ENCODE results near the gene RPTOR. TPM values are rescaled to one million over a fixed set of nuclear protein-coding genes. Genes with fewer than 3 reads are reported as not detected.

RPTOR gene
- total and polyA plus RNA-seq, 10 of the 15 experiments (the other 5 are each of a cell fraction or from before 2014, with no cell fraction given): 0.18 to 32.1 (median 7.8) TPM

DNA sequence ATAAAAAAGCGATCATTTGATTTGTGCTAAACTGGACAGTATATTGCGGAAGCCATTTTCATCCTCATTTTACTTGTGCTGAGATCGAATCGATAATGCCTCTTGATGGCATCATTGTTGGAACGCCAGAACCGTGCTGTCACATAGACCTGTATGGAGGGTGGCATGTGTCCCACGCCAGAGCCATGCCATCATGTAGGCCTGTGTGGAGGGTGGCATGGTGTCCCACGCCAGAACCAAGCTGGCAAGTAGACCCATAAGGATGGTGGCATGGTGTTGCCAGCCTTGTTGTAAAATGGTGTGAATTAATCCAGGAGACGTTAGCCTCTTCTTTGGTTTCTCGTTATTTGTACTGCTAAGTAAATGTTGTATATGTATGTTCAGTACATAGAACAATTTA, 224.3 kb downstream of the RPTOR start:
- Histone ChIP-seq H3K4me2 (ENCODE audit: control insufficient read depth, insufficient read depth) (no peak overlapping the region), H3K79me2 (ENCODE audit: control insufficient read depth, insufficient read depth, low read length) (no peaks in the 10 kb centered on the region), H3K9me3 (replicated peaks; ENCODE audit: control insufficient read depth, insufficient read depth, low read length) (no peaks in the 10 kb centered on the region), H3K27me3 (replicated peaks in 1 of 2; ENCODE audit: control insufficient read depth in 2 of 2, insufficient read depth in 2 of 2, low read length in 1 of 2) (no peaks in the 10 kb centered on the region), H3K9ac (ENCODE audit: control insufficient read depth, insufficient read depth, low read length) (no peak overlapping the region), H2AFZ (ENCODE audit: control insufficient read depth, low read depth, low read length) (no peak overlapping the region), H4K20me1 (ENCODE audit: control insufficient read depth, insufficient read depth) (no peaks in the 10 kb centered on the region), H3K36me3 (ENCODE audit: control insufficient read depth in 2 of 2, insufficient read depth in 2 of 2, low read length in 1 of 2) (peaks cover 4% of the 10 kb centered on the region in 2 experiments; a peak in 3 of 4 replicates), H3K4me1 (ENCODE audit: control insufficient read depth, insufficient read depth, low read length) (peaks cover 18% of the 10 kb centered on the region), H3K4me3 (no peak overlapping the region), H3K27ac (ENCODE audit: control insufficient read depth, insufficient read depth) (no peak overlapping the region)
- SMC1A ChIA-PET (ENCODE audit: uncharacterized antibody, unreplicated experiment): no interaction called here
- BruUV-seq (replicated peaks): no TSS peak
- 98% methylated on average over 10 of the region's 10 CpGs for WGBS (ENCODE audit: insufficient coverage, insufficient replicate concordance, low lambda C conversion rate, missing lambda C conversion rate)
- RAD21 ChIA-PET (ENCODE audit: unreplicated experiment): no interaction called here
- in situ Hi-C loops (cut with MboI) (no loop called here), intact Hi-C loops (cut with micrococcal nuclease; ENCODE audit: unreplicated experiment) (no loop called here)
- POLR2A ChIA-PET: no interaction called here
- ATAC-seq (no peak), DNase-seq (ENCODE audit: low read depth, low spot score) (no peak), FAIRE-seq (no peak)
- no peak for TF ChIP-seq ZBTB4 (CRISPR knock-in tag; IDR thresholded peaks at IDR 0.05)
- no peak for TF ChIP-seq HDAC6 (IDR thresholded peaks at IDR 0.05; ENCODE audit: unreplicated experiment)
- CTCF ChIA-PET: no interaction called here

DNA sequence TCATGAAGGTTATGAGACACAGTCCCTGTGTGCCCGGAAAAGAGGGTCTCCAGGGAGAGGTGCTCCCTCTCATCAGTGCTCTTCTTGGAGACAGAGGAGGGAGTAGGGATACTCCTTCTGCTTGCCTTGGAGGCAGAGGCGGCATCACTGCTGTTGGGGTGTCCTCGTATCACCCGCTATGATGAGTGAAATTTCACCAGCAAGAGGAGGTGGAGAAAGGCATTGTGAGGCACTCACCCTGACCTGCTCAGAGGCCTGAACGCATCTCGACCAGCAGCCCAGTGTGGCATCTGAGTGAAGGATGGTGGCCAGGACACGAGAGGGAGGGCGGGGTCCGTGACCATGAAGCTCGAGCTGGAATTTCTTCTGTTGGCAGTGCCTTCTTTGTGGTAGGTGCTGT, 224.9 kb downstream of the RPTOR start:
- ChIA-PET SMC1A (ENCODE audit: uncharacterized antibody, unreplicated experiment) (no interaction called here), POLR2A (no interaction called here), CTCF (no interaction called here), RAD21 (ENCODE audit: unreplicated experiment) (no interaction called here)
- Histone ChIP-seq H2AFZ (ENCODE audit: control insufficient read depth, low read depth, low read length) (no peak overlapping the region), H3K79me2 (ENCODE audit: control insufficient read depth, insufficient read depth, low read length) (no peaks in the 10 kb centered on the region), H3K9ac (ENCODE audit: control insufficient read depth, insufficient read depth, low read length) (no peak overlapping the region), H3K4me2 (ENCODE audit: control insufficient read depth, insufficient read depth) (no peak overlapping the region), H3K27me3 (replicated peaks in 1 of 2; ENCODE audit: control insufficient read depth in 2 of 2, insufficient read depth in 2 of 2, low read length in 1 of 2) (no peaks in the 10 kb centered on the region), H3K27ac (ENCODE audit: control insufficient read depth, insufficient read depth) (no peak overlapping the region), H3K9me3 (replicated peaks; ENCODE audit: control insufficient read depth, insufficient read depth, low read length) (no peaks in the 10 kb centered on the region), H3K4me1 (ENCODE audit: control insufficient read depth, insufficient read depth, low read length) (peaks cover 24% of the 10 kb centered on the region), H4K20me1 (ENCODE audit: control insufficient read depth, insufficient read depth) (no peaks in the 10 kb centered on the region), H3K4me3 (no peak overlapping the region), H3K36me3 (ENCODE audit: control insufficient read depth in 2 of 2, insufficient read depth in 2 of 2, low read length in 1 of 2) (peaks cover 4% of the 10 kb centered on the region in 2 experiments; a peak in 3 of 4 replicates)
- FAIRE-seq (no peak), ATAC-seq (no peak), DNase-seq (ENCODE audit: low read depth, low spot score) (no peak)
- no TSS peak for BruUV-seq (replicated peaks)
- intact Hi-C loops (cut with micrococcal nuclease; ENCODE audit: unreplicated experiment) (no loop called here), in situ Hi-C loops (cut with MboI) (no loop called here)
- 94% methylated on average over 10 of the region's 10 CpGs for WGBS (ENCODE audit: insufficient coverage, insufficient replicate concordance, low lambda C conversion rate, missing lambda C conversion rate)
- TF ChIP-seq NBN (IDR thresholded peaks at IDR 0.05): no peak
- no peak for TF ChIP-seq NFXL1 (IDR thresholded peaks at IDR 0.05; ENCODE audit: borderline replicate concordance)
- no peak for TF ChIP-seq TBL1XR1 (IDR thresholded peaks at IDR 0.05; ENCODE audit: low read depth, low read length)
- no peak for TF ChIP-seq IRF3 (IDR thresholded peaks at IDR 0.05)
- TF ChIP-seq SPI1 (IDR thresholded peaks at IDR 0.05; ENCODE audit: borderline replicate concordance, insufficient read depth, low read depth, low read length): no peak
- TF ChIP-seq PAX8 (IDR thresholded peaks at IDR 0.05): no peak
- TF ChIP-seq MXI1 (IDR thresholded peaks at IDR 0.05; ENCODE audit: low read depth, low read length): no peak
- TF ChIP-seq MYB (IDR thresholded peaks at IDR 0.05; ENCODE audit: borderline replicate concordance, low read depth, low read length): no peak
- no peak for TF ChIP-seq ZBED1 (IDR thresholded peaks at IDR 0.05; ENCODE audit: borderline replicate concordance)
- no peak for TF ChIP-seq HDGF (IDR thresholded peaks at IDR 0.05)
- no peak for TF ChIP-seq EED (IDR thresholded peaks at IDR 0.05; ENCODE audit: low read depth)
- TF ChIP-seq TCF3 (IDR thresholded peaks at IDR 0.05; ENCODE audit: borderline replicate concordance, insufficient read depth, low read depth, low read length): no peak
